ENCODE results near the gene CARD11. TPM values are rescaled to one million over a fixed set of nuclear protein-coding genes. Genes with fewer than 3 reads are reported as not detected.

CARD11 gene
- total RNA-seq, 1 experiment from 2014 or later: 0.82 TPM

GRCh38 chr7:2990949-2991470, 52.7 kb downstream of the CARD11 start:
- peaks cover 8% of the 10 kb centered on the region for H3K27me3 ChIP-seq (ENCODE audit: control insufficient read depth, insufficient read depth, low read length)
- no peak for ATAC-seq
- ChIA-PET POLR2A (no interaction called here), CTCF (interaction anchor here (0.6 to 0.7 kb wide), 2 partner anchors 228 to 1686 kb away, joined by 3 to 4 read pairs; no protein-coding TSS in a partner anchor)
- H3K27ac ChIP-seq (ENCODE audit: low read length): no peak overlapping the region
- H3K9me3 ChIP-seq (ENCODE audit: control insufficient read depth, insufficient read depth, low read depth, low read length): no peaks in the 10 kb centered on the region
- no TSS peak for BruUV-seq (replicated peaks)
- in situ Hi-C loops (cut with HindIII; ENCODE audit: low pct_unique_long_range_greater_than_20kb, low sequenced_read_pairs): no loop called here
- DNase-seq (ENCODE audit: low read depth, low spot score): no peak
- no peaks in the 10 kb centered on the region for H3K36me3 ChIP-seq (ENCODE audit: control insufficient read depth, insufficient read depth, low read length)
- no peak for TF ChIP-seq REST (IDR thresholded peaks at IDR 0.05; ENCODE audit: insufficient read depth in 1 of 2, low read depth in 2 of 2, low read length in 1 of 2)
- TF ChIP-seq POLR2AphosphoS5 (IDR thresholded peaks at IDR 0.05; ENCODE audit: low read depth, low read length): no peak
- no peak for TF ChIP-seq TCF7L2 (IDR thresholded peaks at IDR 0.05; ENCODE audit: low read depth, low read length)
- TF ChIP-seq SIN3A (IDR thresholded peaks at IDR 0.05; ENCODE audit: borderline replicate concordance, insufficient read depth, low read depth, low read length): no peak
- no peak for TF ChIP-seq CTCF (IDR thresholded peaks at IDR 0.05)
- no peaks in the 10 kb centered on the region for H3K4me1 ChIP-seq (ENCODE audit: control insufficient read depth, insufficient read depth, low read length)
- H3K4me3 ChIP-seq (ENCODE audit: low read depth in 2 of 2, low read length in 2 of 2): no peak overlapping the region
- intact Hi-C loops (cut with micrococcal nuclease; ENCODE audit: unreplicated experiment): no loop called here

GRCh38 chr7:2986561-2986960, 57.1 kb downstream of the CARD11 start:
- POLR2A ChIA-PET: no interaction called here

More at GRCh38 chr7:2986561-2986960, 57.1 kb downstream of the CARD11 start:
- Histone ChIP-seq H3K27ac (ENCODE audit: low read length) (no peak overlapping the region), H3K4me1 (ENCODE audit: control insufficient read depth, insufficient read depth, low read length) (no peaks in the 10 kb centered on the region), H3K9me3 (ENCODE audit: control insufficient read depth, insufficient read depth, low read depth, low read length) (no peaks in the 10 kb centered on the region), H3K4me3 (ENCODE audit: low read depth in 2 of 2, low read length in 2 of 2) (no peak overlapping the region), H3K27me3 (ENCODE audit: control insufficient read depth, insufficient read depth, low read length) (peaks cover 11% of the 10 kb centered on the region), H3K36me3 (ENCODE audit: control insufficient read depth, insufficient read depth, low read length) (no peaks in the 10 kb centered on the region)
- CTCF ChIA-PET: no interaction called here
- TF ChIP-seq TCF7L2 (IDR thresholded peaks at IDR 0.05; ENCODE audit: low read depth, low read length): no peak
- no peak for TF ChIP-seq REST (IDR thresholded peaks at IDR 0.05; ENCODE audit: insufficient read depth in 1 of 2, low read depth in 2 of 2, low read length in 1 of 2)
- no peak for TF ChIP-seq POLR2AphosphoS5 (IDR thresholded peaks at IDR 0.05; ENCODE audit: low read depth, low read length)
- TF ChIP-seq CTCF (IDR thresholded peaks at IDR 0.05): no peak
- TF ChIP-seq SIN3A (IDR thresholded peaks at IDR 0.05; ENCODE audit: borderline replicate concordance, insufficient read depth, low read depth, low read length): no peak
- intact Hi-C loops (cut with micrococcal nuclease; ENCODE audit: unreplicated experiment): no loop called here
- DNase-seq (ENCODE audit: low read depth, low spot score): no peak
- BruUV-seq (replicated peaks): no TSS peak
- in situ Hi-C loops (cut with HindIII; ENCODE audit: low pct_unique_long_range_greater_than_20kb, low sequenced_read_pairs): no loop called here
- no peak for ATAC-seq
